ENCODE data around the gene NFS1.

DNA sequence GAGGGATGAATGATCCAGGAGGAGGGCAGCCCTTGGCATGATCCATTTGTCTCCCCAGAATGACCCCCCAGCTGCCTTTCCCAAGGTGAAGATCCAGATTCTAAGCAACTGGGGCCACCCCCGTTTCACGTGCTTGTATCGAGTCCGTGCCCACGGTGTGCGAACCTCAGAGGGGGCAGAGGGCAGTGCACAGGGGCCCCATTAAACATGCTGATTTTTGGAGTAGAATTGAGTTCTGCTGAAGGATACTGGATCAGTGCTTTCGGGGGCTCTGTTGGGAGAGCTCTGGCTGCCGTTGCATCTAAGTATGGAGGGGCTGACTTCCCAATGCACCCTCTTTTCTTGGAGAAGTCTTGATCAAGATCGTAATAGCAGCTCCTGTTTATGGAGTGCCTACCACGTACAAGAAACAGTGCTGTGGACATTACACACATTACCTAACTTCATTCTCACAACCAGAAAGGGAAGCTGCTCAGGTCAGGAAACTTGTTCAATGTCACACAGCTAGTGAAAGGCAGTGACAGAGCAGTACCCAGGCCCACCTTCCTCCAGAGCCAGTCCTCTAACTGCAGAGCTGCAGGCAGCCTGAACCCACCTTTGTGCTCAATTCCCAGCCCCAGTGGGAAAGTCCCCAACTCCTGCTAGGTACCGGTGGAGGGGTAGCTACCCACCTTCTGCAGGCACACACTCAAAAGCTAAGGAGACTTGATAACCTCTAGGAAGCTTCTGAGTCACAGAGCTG is 78.2 kb downstream of the NFS1 start:
- TF ChIP-seq POLR2A (IDR thresholded peaks at IDR 0.05; ENCODE audit: low read depth, low read length) (no peak), TAF1 (IDR thresholded peaks at IDR 0.05; ENCODE audit: borderline replicate concordance, low read depth, low read length) (no peak)

Measured in GM12892 (cell line).